H9 (cell line): Measurements from ENCODE around the gene RMRP. TPM values are rescaled to one million over a fixed set of nuclear protein-coding genes. Genes with fewer than 3 reads are reported as not detected.

Experiments
- DNase-seq: peaks from one replicate; pipeline ENCODE4 v3.0.0-alpha.2; 2017
- H2AFZ ChIP-seq: one replicate; pipeline ENCODE4 v1.6.1; 2013; ENCODE audit warnings: mild to moderate bottlenecking, low read length, control low read depth, moderate library complexity
- H2AK5ac ChIP-seq: 2 replicates; pipeline ENCODE4 v1.6.1; 2013; ENCODE audit warnings: low read length, control low read depth, mixed read lengths; ENCODE audit not compliant: insufficient read length
- H2BK120ac ChIP-seq: one replicate; pipeline ENCODE4 v1.6.1; 2013; ENCODE audit warnings: low read depth, mild to moderate bottlenecking, low read length, control low read depth, inconsistent platforms; ENCODE audit not compliant: poor library complexity, severe bottlenecking
- H2BK12ac ChIP-seq: 2 replicates; pipeline ENCODE4 v1.6.1; 2013; ENCODE audit warnings: low read length, control low read depth, mixed read lengths, low read depth; ENCODE audit not compliant: insufficient read length
- H2BK15ac ChIP-seq: 2 replicates; pipeline ENCODE4 v1.6.1; 2013; ENCODE audit warnings: low read depth, low read length, control low read depth
- H2BK20ac ChIP-seq: one replicate; pipeline ENCODE4 v1.6.1; 2013; ENCODE audit warnings: low read depth, mild to moderate bottlenecking, low read length, control low read depth, inconsistent platforms; ENCODE audit not compliant: poor library complexity, severe bottlenecking
- H2BK5ac ChIP-seq: 2 replicates; pipeline ENCODE4 v1.6.1; 2013; ENCODE audit warnings: low read length, control low read depth, mixed read lengths; ENCODE audit not compliant: insufficient read length
- H3K14ac ChIP-seq: 2 replicates; pipeline ENCODE4 v1.6.1; 2013; ENCODE audit warnings: low read length, control low read depth; ENCODE audit not compliant: insufficient read depth
- H3K18ac ChIP-seq: 2 replicates; pipeline ENCODE4 v1.6.1; 2013; ENCODE audit warnings: low read depth, mild to moderate bottlenecking, mixed read lengths, low read length, control low read depth; ENCODE audit not compliant: insufficient read length
- H3K23ac ChIP-seq: 2 replicates; pipeline ENCODE4 v1.6.1; 2013; ENCODE audit warnings: low read length, control low read depth, mixed read lengths, low read depth; ENCODE audit not compliant: insufficient read length
- H3K23me2 ChIP-seq: 2 replicates; pipeline ENCODE4 v1.6.1; 2013; ENCODE audit warnings: low read depth, mild to moderate bottlenecking, mixed read lengths, low read length, control low read depth; ENCODE audit not compliant: insufficient read length, poor library complexity, severe bottlenecking
- H3K27ac ChIP-seq: 2 replicates; pipeline ENCODE4 v1.5.1; 2013; ENCODE audit warnings: low read length, control low read depth, mixed read lengths, low read depth; ENCODE audit not compliant: insufficient read length
- H3K27me3 ChIP-seq: 2 replicates; pipeline ENCODE4 v1.6.1; 2013; ENCODE audit warnings: low read length, control low read depth, inconsistent platforms; ENCODE audit not compliant: insufficient read depth
- H3K4ac ChIP-seq: 2 replicates; pipeline ENCODE4 v1.6.1; 2013; ENCODE audit warnings: low read depth, mild to moderate bottlenecking, control low read depth, inconsistent platforms, low read length, moderate library complexity
- H3K4me1 ChIP-seq: 2 replicates; pipeline ENCODE4 v1.6.1; 2013; ENCODE audit warnings: low read length, control low read depth, inconsistent platforms; ENCODE audit not compliant: insufficient read depth
- H3K4me2 ChIP-seq: 2 replicates; pipeline ENCODE4 v1.6.1; 2013; ENCODE audit warnings: low read length, control low read depth, mixed read lengths; ENCODE audit not compliant: insufficient read length, insufficient read depth
- H3K56ac ChIP-seq: 2 replicates; pipeline ENCODE4 v1.6.1; 2013; ENCODE audit warnings: low read depth, mild to moderate bottlenecking, mixed read lengths, low read length, control low read depth; ENCODE audit not compliant: insufficient read length
- H3K79me1 ChIP-seq: 2 replicates; pipeline ENCODE4 v1.6.1; 2013; ENCODE audit warnings: low read depth, mild to moderate bottlenecking, moderate library complexity, low read length, control low read depth, inconsistent platforms; ENCODE audit not compliant: insufficient read depth, poor library complexity, severe bottlenecking
- H3K79me2 ChIP-seq: 2 replicates; pipeline ENCODE4 v1.6.1; 2013; ENCODE audit warnings: low read length, control low read depth, inconsistent platforms; ENCODE audit not compliant: insufficient read depth
- H3K9ac ChIP-seq: 2 replicates; pipeline ENCODE4 v1.6.1; 2013; ENCODE audit warnings: low read length, control low read depth, mixed read lengths; ENCODE audit not compliant: insufficient read length; ENCODE audit errors: extremely low read depth
- H3K9me3 ChIP-seq: one replicate; pipeline ENCODE4 v1.6.1; 2013; ENCODE audit warnings: low read depth, low read length, inconsistent platforms; ENCODE audit not compliant: control insufficient read depth
- H3T11ph ChIP-seq: one replicate; pipeline ENCODE4 v1.6.1; 2013; ENCODE audit warnings: mild to moderate bottlenecking, low read length, control low read depth, inconsistent platforms
- H4K20me1 ChIP-seq: one replicate; pipeline ENCODE4 v1.6.1; 2013; ENCODE audit not compliant: control insufficient read depth, insufficient read length, insufficient read depth
- H4K5ac ChIP-seq: 2 replicates; pipeline ENCODE4 v1.6.1; 2013; ENCODE audit warnings: low read depth, mild to moderate bottlenecking, mixed read lengths, low read length, control low read depth; ENCODE audit not compliant: insufficient read length
- H4K8ac ChIP-seq: replicated peaks from 2 replicates; pipeline ENCODE4 v1.6.1; 2013; ENCODE audit warnings: low read length, control low read depth, mixed read lengths, low read depth; ENCODE audit not compliant: insufficient read length
- H4K91ac ChIP-seq: 2 replicates; pipeline ENCODE4 v1.6.1; 2013; ENCODE audit warnings: low read depth, mild to moderate bottlenecking, moderate library complexity, mixed read lengths, low read length, control low read depth; ENCODE audit not compliant: insufficient read length
- H3K27ac Mint-ChIP-seq, 3 experiments: 2 replicates in 2 of 3; 3 replicates in 1 of 3; pipeline ENCODE4 v1.8.0; 2020 to 2021; ENCODE audit warnings: mixed read lengths in 3 of 3, mild to moderate bottlenecking in 1 of 3, moderate library complexity in 1 of 3
- H3K27me3 Mint-ChIP-seq: 2 replicates; pipeline ENCODE4 v1.8.0; 2021; ENCODE audit warnings: low read depth, mild to moderate bottlenecking, moderate library complexity, mixed read lengths
- H3K36me3 Mint-ChIP-seq, 3 experiments: 2 replicates in 2 of 3; 3 replicates in 1 of 3; pipeline ENCODE4 v1.8.0; 2020 to 2021; ENCODE audit warnings: low read depth in 3 of 3, mixed read lengths in 3 of 3; ENCODE audit not compliant: insufficient read depth in 1 of 3
- H3K4me1 Mint-ChIP-seq, 2 experiments: 2 replicates each; pipeline ENCODE4 v1.8.0; 2020; ENCODE audit warnings: mixed read lengths in 2 of 2
- H3K4me3 Mint-ChIP-seq, 2 experiments: 2 replicates in 1 of 2; 3 replicates in 1 of 2; pipeline ENCODE4 v1.8.0; 2020 to 2021; ENCODE audit warnings: mild to moderate bottlenecking in 2 of 2, mixed read lengths in 2 of 2, moderate library complexity in 1 of 2
- H3K9me3 Mint-ChIP-seq, 2 experiments: 2 replicates in 1 of 2; 3 replicates in 1 of 2; pipeline ENCODE4 v1.8.0; 2020; ENCODE audit warnings: mild to moderate bottlenecking in 2 of 2, mixed read lengths in 2 of 2, moderate library complexity in 1 of 2
- whole genome bisulfite sequencing: extraction: QIAGEN DNeasy Blood & Tissue Kit; methylation state at CpG from one replicate; pipeline ENCODE4 v1.1.7; 2013; ENCODE audit warnings: missing lambda C conversion rate, low lambda C conversion rate, mixed read lengths; ENCODE audit not compliant: insufficient read length; ENCODE audit errors: extremely low coverage; 5-methylcytosine and 5-hydroxymethylcytosine counted together
- total RNA-seq: library from RNA; stranded (reverse); gene quantifications from 2 replicates; pipeline ENCODE4 v1.2.1, GENCODE V29; 2021
- TF ChIP-seq, protein P1 (sequence below): fragments of 200-600 bp; sonication (generic); conservative IDR thresholded peaks from 3 replicates; pipeline ENCODE4 v1.8.0; 2021; ENCODE audit warnings: antibody characterized with exemption, mild to moderate bottlenecking

Gene RMRP
- total RNA-seq, 1 experiment from 2014 or later = 18,417 TPM

DNA sequence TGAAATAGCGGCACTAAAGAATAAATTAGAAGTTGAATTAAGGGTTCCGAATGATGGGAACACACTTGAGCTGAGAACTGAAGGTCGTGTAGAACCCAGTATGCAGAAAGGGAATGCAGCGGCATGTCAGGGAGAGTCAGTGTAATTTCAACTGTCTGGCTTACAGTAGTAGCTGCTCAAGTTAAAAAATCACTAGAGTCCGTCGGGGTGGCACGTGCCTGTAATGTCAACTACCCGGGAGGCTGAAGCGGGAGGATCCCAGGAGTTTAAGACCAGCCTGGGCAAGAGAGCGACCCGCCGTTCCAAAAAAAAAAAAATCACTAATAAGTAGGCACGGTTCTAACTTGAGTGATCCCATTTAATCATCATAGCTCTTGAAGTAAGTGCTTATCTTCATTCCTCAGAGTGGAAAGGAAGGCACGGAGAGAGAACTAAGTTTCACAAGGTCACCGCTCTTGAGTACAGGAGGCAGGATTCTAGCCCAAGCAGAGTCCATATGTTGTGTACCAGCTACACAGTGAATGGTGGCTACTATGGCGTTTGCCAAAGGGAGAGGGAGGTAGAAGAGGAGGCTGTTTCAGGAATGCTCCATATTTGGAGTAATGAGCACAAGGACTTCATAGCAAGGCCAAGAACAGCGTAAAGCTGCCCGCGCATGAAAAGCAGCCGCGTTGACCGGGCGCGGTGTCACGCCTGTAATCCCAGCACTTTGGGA is 831 bp downstream of the RMRP start:
- Histone ChIP-seq H3K27ac (no peak overlapping the region), H2BK12ac (no peak overlapping the region), H3K9me3 (no peaks in the 10 kb centered on the region), H3K79me1 (no peaks in the 10 kb centered on the region), H2BK5ac (no peak overlapping the region), H2AK5ac (no peak overlapping the region), H4K8ac (no peak overlapping the region), H3K18ac (peak overlapping the region; percentile 8), H3K4ac (no peak overlapping the region), H2BK20ac (no peak overlapping the region), H3K23ac (no peak overlapping the region), H3K4me2 (peak overlapping the region; percentile 76), H3K79me2 (no peaks in the 10 kb centered on the region), H3K9ac (peak overlapping the region; percentile 24), H3K4me1 (peaks cover 3% of the 10 kb centered on the region; the same call in 1 of the 2 replicates), H3K56ac (no peak overlapping the region), H2BK15ac (no peak overlapping the region), H4K20me1 (no peaks in the 10 kb centered on the region), H3K14ac (peak overlapping the region; percentile 50; the same call in 1 of the 2 replicates), H2BK120ac (no peak overlapping the region), H2AFZ (no peak overlapping the region), H4K91ac (no peak overlapping the region), H4K5ac (no peak overlapping the region), H3K23me2 (peaks cover 11% of the 10 kb centered on the region), H3K27me3 (no peaks in the 10 kb centered on the region), H3T11ph (no peak overlapping the region)
- Mint-ChIP-seq H3K4me3 (peak overlapping the region; percentile 64 to 85), H3K27me3 (peaks cover 18% of the 10 kb centered on the region), H3K27ac (peak overlapping the region; percentile 98 to 100 (median 99); a peak in 5 of 7 replicates), H3K9me3 (peaks cover 2 to 3% of the 10 kb centered on the region in 2 experiments; a peak in 3 of 5 replicates), H3K36me3 (peaks cover 19 to 26% (median 24%) of the 10 kb centered on the region in 3 experiments), H3K4me1 (peaks cover 18% of the 10 kb centered on the region in 2 experiments)
- no CpG with 5 or more reads among the region's 25 CpGs for WGBS
- DNase-seq = no peak
- TF ChIP-seq, protein P1, sequence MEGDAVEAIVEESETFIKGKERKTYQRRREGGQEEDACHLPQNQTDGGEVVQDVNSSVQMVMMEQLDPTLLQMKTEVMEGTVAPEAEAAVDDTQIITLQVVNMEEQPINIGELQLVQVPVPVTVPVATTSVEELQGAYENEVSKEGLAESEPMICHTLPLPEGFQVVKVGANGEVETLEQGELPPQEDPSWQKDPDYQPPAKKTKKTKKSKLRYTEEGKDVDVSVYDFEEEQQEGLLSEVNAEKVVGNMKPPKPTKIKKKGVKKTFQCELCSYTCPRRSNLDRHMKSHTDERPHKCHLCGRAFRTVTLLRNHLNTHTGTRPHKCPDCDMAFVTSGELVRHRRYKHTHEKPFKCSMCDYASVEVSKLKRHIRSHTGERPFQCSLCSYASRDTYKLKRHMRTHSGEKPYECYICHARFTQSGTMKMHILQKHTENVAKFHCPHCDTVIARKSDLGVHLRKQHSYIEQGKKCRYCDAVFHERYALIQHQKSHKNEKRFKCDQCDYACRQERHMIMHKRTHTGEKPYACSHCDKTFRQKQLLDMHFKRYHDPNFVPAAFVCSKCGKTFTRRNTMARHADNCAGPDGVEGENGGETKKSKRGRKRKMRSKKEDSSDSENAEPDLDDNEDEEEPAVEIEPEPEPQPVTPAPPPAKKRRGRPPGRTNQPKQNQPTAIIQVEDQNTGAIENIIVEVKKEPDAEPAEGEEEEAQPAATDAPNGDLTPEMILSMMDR = no peak
